Measurements from ENCODE around the gene TRPM3.

- no peak for TF ChIP-seq CTCF (IDR thresholded peaks at IDR 0.05; ENCODE audit: insufficient read depth, low read length)
- no peak for TF ChIP-seq POLR2AphosphoS5 (IDR thresholded peaks at IDR 0.05; ENCODE audit: low read depth)
- TF ChIP-seq REST (IDR thresholded peaks at IDR 0.05; ENCODE audit: insufficient replicate concordance, low read depth), result no peak
Observed at GRCh38 chr9:70798018-70798417, 323.4 kb downstream of the TRPM3 start.
